Tibial artery (tissue), 4 donors: ENCODE results near the gene TOLLIP.
A peak's percentile ranks its signal among the peaks of the same experiment; 100 is the strongest.
"Not testable (repeated sequence)": the region's sequence is repeated elsewhere in the genome, so short reads cannot be mapped to it uniquely, and the experiment has no call there.

Source experiments
- DNase-seq, 2 donors: peaks; one replicate each; pipeline ENCODE4 v3.0.0-alpha.2; 2019
- H3K27ac ChIP-seq, 2 donors: fragments of 200-600 bp; sonication (generic) in 1 of 2; 1 replicate in 1 of 2; 2 replicates in 1 of 2; pipeline ENCODE4 v1.5.1; 2018 to 2019; ENCODE audit warnings: mild to moderate bottlenecking in 1 of 2
- H3K27me3 ChIP-seq, 2 donors: fragments of 200-600 bp; sonication (generic) in 1 of 2; one replicate each; pipeline versions ENCODE4 v1.5.1 to v1.6.0; 2016 to 2019
- H3K36me3 ChIP-seq, 3 donors: fragments of 200-600 bp; sonication (generic) in 2 of 3; one replicate each; pipeline ENCODE4 v1.5.1; 2016 to 2019; ENCODE audit warnings: mild to moderate bottlenecking in 2 of 3
- H3K4me1 ChIP-seq, 4 donors: fragments of 200-600 bp; sonication (generic) in 2 of 4; 1 replicate in 3 of 4; 2 replicates in 1 of 4; pipeline ENCODE4 v1.5.1; 2016 to 2019
- H3K4me3 ChIP-seq, 2 donors: fragments of 200-600 bp; sonication (generic) in 1 of 2; 1 replicate in 1 of 2; 2 replicates in 1 of 2; pipeline ENCODE4 v1.5.1; 2018 to 2019; ENCODE audit warnings: mild to moderate bottlenecking in 2 of 2
- H3K9me3 ChIP-seq, 3 donors: fragments of 200-600 bp; sonication (generic) in 1 of 3; one replicate each; pipeline ENCODE4 v1.5.1; 2016 to 2019
- intact Hi-C: fragments of 100-400 bp; cut with DNase I; formaldehyde crosslinking; loops from one replicate; pipeline ENCODE4 v1.15.0; 2023; ENCODE audit warnings: low total_unique reads
- TF ChIP-seq, protein P1 (sequence below), 2 experiments: fragments of 200-600 bp in 1 of 2; fragments of 450-650 bp in 1 of 2; IDR thresholded peaks; one replicate each; pipeline ENCODE4 v1.5.1; 2017 to 2019; ENCODE audit warnings: antibody characterized with exemption in 2 of 2, mild to moderate bottlenecking in 1 of 2, moderate library complexity in 1 of 2

Gene TOLLIP

DNA sequence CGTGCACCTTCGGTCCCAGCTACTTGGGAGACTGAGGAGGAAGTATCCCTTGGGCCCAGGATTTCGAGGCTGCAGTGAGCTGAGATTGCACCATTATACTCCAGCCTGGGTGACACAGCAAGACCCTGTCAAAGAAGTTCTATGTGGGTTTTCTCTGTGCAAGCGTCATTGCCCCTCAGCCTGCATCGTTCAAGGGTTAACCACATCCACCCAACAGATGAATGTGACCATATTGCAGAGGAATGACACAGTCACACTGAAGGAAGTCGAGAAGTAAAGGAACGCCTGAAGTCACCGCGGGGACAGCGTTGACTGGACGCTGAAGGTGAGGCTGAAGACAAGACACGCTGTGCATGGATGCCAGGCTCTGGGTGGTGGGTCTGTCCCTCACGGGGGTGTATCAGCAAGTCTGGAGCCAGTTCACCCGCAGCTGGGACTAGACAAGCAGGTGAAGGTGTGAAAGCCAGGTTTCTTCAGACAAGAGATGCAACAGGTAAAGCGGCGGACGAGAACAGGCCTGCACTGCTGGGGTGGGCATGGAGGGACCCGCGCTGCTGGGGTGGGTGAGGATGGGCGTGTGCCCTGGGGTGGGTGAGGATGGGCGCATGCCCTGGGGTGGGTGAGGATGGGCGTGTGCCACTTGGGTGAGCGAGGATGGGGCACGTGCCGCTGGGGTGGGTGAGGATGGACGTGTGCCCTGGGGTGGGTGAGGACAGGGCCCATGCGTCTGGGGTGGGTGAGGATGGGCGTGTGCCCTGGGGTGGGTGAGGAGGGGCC lies 36.5 kb upstream of the TOLLIP start:
- Histone ChIP-seq H3K9me3 (no peaks in the 10 kb centered on the region), H3K27ac (no peak overlapping the region), H3K4me3 (no peak overlapping the region), H3K36me3 (no peaks in the 10 kb centered on the region), H3K4me1 (peaks cover 0 to 3% (median 0%) of the 10 kb centered on the region in 4 donors), H3K27me3 (peaks cover 0 to 19% of the 10 kb centered on the region in 2 donors)
- TF ChIP-seq, protein P1, sequence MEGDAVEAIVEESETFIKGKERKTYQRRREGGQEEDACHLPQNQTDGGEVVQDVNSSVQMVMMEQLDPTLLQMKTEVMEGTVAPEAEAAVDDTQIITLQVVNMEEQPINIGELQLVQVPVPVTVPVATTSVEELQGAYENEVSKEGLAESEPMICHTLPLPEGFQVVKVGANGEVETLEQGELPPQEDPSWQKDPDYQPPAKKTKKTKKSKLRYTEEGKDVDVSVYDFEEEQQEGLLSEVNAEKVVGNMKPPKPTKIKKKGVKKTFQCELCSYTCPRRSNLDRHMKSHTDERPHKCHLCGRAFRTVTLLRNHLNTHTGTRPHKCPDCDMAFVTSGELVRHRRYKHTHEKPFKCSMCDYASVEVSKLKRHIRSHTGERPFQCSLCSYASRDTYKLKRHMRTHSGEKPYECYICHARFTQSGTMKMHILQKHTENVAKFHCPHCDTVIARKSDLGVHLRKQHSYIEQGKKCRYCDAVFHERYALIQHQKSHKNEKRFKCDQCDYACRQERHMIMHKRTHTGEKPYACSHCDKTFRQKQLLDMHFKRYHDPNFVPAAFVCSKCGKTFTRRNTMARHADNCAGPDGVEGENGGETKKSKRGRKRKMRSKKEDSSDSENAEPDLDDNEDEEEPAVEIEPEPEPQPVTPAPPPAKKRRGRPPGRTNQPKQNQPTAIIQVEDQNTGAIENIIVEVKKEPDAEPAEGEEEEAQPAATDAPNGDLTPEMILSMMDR (IDR thresholded peaks at IDR 0.05), result no peak
- DNase-seq, result peak in 1 of 2 donors; percentile 48
- intact Hi-C loops, result no loop called here

DNA sequence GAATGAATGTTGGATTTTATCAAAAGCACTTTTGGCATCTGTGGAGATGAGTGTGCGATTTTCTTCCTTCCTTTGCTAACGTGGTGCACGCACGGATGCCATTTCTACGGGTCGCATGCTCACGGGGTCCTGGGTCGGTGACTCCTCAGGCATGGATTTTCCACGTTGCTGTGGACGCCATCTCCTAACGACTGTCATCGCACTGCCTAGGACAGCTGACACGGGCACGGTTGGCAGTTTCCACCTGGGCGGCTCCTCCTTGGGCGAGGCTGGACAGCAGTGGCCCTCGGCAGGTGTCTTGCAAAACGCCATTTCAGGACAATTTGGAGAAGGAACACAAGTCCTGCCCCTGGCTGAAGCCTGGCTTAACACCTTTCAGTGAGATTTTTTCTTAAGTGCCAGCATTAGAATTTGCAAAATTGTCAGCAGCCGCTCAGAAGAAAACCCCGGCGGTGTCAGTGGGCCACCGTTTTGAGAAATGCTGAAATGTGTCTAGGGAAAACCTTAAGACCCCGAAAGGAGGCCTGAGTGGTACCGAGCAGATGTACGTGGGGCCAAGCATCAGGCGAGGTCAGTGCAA lies 34.7 kb upstream of the TOLLIP start:
- H3K4me1 ChIP-seq, result peaks cover 0 to 3% (median 0%) of the 10 kb centered on the region in 4 donors
- H3K9me3 ChIP-seq, result no peaks in the 10 kb centered on the region
- H3K4me3 ChIP-seq, result no peak overlapping the region
- H3K36me3 ChIP-seq, result no peaks in the 10 kb centered on the region
- peaks cover 0 to 5% of the 10 kb centered on the region in 2 donors for H3K27me3 ChIP-seq
- no peak overlapping the region for H3K27ac ChIP-seq
- TF ChIP-seq, protein P1 (IDR thresholded peaks at IDR 0.05), result no peak
- peak in 1 of 2 donors; percentile 51 for DNase-seq
- intact Hi-C loops, result no loop called here

DNA sequence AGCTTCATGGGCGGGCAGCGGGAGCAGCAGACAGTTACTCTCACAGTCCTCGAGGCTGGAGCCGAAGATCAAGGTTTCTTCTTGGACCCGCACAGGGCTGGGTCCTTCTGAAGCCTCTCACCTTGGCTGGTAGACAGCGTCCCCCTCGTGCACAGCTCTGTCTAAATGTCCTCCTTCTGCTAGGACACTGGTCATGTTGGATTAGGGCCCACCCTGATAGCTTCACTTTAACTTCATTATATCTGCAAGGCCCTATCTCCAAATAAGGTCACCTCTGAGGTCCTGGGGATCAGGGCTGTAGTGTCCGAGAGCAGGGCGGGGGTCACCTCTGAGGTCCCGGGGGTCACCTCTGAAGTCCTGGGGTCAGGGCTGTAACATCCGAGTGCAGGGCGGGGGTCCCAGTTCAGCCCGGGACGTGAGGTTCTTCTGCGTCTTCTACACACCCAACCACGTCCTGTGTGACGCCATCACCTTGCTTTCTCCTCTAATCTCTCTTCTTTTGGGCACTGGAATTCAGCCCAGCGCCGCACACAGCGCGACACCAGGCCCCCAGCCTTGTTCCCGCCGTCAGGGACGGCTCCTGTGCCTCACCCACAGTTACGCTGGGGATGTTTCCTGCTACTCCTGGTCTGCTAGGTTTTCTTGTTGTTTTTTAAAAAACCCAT lies 34.1 kb upstream of the TOLLIP start:
- no peak overlapping the region for H3K27ac ChIP-seq
- intact Hi-C loops, result no loop called here
- H3K36me3 ChIP-seq, result no peaks in the 10 kb centered on the region
- DNase-seq, result no peak
- no peak overlapping the region for H3K4me3 ChIP-seq
- peaks cover 0 to 3% (median 0%) of the 10 kb centered on the region in 4 donors for H3K4me1 ChIP-seq
- no peaks in the 10 kb centered on the region for H3K27me3 ChIP-seq
- TF ChIP-seq, protein P1 (IDR thresholded peaks at IDR 0.05), result no peak
- H3K9me3 ChIP-seq, result no peaks in the 10 kb centered on the region

DNA sequence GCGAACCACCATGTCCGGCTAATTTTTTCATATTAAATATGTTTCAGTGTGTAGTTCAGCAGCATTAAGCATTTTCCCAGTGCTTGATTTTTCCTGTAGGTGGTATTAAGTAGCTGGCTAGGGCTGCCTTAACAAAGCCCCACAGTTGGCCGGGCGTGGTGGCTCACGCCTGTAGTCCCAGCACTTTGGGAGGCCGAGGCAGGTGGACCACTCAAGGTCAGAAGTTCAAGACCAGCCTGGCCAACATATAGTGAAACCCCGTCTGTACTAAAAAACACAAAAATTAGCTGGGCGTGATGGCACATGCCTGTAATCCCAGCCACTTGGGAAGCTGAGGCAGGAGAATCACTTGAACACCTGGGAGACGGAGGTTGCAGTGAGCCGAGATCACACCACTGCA lies 33.5 kb upstream of the TOLLIP start:
- Histone ChIP-seq H3K4me1 (peaks cover 0 to 3% (median 0%) of the 10 kb centered on the region in 4 donors), H3K36me3 (no peaks in the 10 kb centered on the region), H3K4me3 (no peak overlapping the region), H3K27me3 (no peaks in the 10 kb centered on the region), H3K9me3 (no peaks in the 10 kb centered on the region), H3K27ac (no peak overlapping the region)
- TF ChIP-seq, protein P1 (IDR thresholded peaks at IDR 0.05), result no peak
- intact Hi-C loops, result no loop called here
- DNase-seq, result no peak

DNA sequence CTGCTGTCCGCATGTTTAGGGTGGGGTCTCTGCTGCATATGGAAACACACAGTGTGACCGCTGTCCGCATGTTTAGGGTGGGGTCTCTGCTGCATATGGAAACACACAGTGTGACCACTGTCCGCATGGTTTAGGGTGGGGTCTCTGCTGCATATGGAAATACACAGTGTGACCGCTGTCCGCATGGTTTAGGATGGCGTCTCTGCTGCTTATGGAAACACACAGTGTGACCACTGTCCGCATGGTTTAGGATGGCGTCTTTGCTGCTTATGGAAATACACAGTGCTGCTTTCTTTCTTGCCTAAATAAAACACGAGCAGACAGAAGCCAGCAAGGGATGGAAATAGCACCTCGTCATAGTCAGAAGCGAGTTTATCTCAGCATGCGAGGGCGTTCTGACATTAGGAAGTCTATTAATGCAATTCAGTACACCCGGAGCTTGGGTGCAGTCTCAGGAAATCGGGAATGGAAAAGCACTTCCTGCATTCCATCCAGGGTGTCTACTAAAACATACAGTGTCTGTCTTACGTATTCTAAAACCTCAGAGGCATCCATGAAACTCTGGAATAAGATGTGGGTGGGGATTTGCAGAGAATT lies 32.6 kb upstream of the TOLLIP start:
- H3K4me1 ChIP-seq, result peaks cover 0 to 7% (median under 1%) of the 10 kb centered on the region in 4 donors
- H3K4me3 ChIP-seq, result no peak overlapping the region
- no peak for DNase-seq
- intact Hi-C loops, result no loop called here
- no peak overlapping the region for H3K27ac ChIP-seq
- no peaks in the 10 kb centered on the region for H3K9me3 ChIP-seq
- no peaks in the 10 kb centered on the region for H3K27me3 ChIP-seq
- H3K36me3 ChIP-seq, result no peaks in the 10 kb centered on the region
- TF ChIP-seq, protein P1 (IDR thresholded peaks at IDR 0.05), result no peak

DNA sequence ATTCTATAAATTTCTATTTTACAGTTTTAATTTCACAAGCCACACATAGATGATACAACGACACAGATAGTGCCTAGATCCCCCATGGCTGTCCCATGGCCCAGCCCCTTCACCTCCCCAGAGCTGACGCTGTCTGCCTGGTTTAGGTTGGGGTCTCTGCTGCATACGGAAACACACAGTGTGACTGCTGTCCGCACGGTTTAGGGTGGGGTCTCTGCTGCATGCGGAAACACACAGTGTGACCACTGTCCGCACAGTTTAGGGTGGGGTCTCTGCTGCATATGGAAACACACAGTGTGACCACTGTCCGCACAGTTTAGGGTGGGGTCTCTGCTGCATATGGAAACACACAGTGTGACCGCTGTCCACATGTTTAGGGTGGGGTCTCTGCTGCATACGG lies 31.8 kb upstream of the TOLLIP start:
- H3K9me3 ChIP-seq, H3K36me3 ChIP-seq, DNase-seq, intact Hi-C loops, H3K27ac ChIP-seq, H3K4me3 ChIP-seq, H3K27me3 ChIP-seq: not testable (repeated sequence)
- H3K4me1 ChIP-seq, result peaks cover 0 to 12% (median 2%) of the 10 kb centered on the region in 4 donors
